NCI-H2196 (cell line): ENCODE data around the gene CACNA2D1.

ENCODE experiments used
- DNase-seq: peaks from one replicate; lab custom pipeline; 2025; ENCODE audit not compliant: unreplicated experiment; lab: John Stamatoyannopoulos, UW

CACNA2D1 gene

GRCh38 chr7:82010416-82010815 is 433.2 kb downstream of the CACNA2D1 start:
- no peak for DNase-seq

DNA sequence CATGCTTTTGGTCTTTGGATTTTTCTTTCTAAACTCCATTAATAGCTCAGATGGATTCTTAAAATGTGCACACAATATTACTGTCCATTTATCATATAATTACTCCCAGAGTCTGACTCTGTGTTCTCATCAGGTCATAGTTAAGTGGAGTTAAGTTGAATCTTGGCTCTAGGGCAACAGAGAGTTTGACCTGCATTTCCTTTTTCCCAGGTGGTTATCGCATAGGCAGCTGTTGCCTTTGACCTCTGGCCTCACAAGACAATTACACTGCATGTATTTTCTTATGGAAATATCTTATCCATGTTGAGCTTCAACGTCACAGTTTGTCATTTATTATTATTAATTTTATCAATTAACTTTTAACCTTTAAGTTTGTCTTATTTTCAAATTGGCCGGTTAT is 436.3 kb downstream of the CACNA2D1 start:
- DNase-seq: no peak

DNA sequence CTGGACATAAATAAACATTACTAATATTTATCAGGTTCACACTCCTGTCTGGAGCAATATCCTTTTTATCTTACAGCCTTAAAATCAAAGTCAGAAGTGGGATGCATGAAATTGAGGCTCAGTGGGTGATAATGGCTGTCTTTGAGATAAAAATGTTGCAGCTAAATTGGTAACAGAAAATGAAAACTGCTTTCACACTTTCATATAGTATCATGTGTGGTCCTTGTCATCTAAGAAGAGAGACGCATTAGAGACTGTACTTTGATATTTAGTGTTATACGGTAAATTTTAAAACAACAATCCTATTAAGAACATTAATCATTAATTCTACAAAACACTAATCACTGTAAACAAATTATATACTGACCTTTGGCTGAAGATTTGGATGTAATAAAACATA is 438.5 kb downstream of the CACNA2D1 start:
- no peak for DNase-seq

GRCh38 chr7:81993186-81993585 is 450.4 kb downstream of the CACNA2D1 start:
- no peak for DNase-seq

DNA sequence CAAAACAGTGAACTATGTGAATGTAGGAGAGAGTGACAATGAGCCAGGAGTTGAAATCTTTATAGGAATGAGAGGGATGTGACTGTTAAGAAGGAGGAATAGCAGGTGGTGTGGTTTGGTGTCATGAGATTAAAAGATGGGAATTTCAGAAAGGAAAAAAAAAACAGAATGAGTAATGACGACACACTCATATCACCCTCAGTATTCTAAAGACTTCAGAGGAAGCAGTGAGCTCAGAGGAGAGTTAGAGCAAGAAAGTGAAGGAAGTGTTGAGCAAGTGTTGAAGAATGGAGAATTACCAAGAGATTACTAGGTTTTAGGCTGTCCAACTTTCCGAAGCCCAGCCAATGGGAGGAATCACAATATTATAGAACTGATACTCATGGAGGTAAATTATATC is 453.2 kb downstream of the CACNA2D1 start:
- no peak for DNase-seq

- DNase-seq: no peak
Measured at GRCh38 chr7:81986723-81987470, 456.7 kb downstream of the CACNA2D1 start.

DNA sequence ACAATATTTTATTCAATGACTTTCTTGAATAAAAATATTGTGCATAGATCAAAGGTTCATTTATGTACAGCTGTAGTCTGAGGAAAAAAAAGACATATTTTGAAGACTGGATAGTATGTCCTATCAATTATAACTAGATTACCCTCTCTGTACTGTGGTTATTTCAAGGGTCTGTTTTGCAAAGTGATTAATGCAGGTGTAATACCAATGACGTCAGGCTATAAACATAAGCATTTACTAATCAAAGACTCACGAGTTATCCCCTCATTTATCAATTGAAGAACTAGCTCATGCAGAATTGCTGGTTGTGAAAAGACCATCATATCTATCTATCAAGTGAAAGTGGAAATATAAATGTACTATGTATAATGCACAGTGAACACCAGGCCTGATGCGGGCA is 460.2 kb downstream of the CACNA2D1 start:
- DNase-seq: no peak

- no peak for DNase-seq
Measured at GRCh38 chr7:81973117-81973516, 470.5 kb downstream of the CACNA2D1 start.

DNA sequence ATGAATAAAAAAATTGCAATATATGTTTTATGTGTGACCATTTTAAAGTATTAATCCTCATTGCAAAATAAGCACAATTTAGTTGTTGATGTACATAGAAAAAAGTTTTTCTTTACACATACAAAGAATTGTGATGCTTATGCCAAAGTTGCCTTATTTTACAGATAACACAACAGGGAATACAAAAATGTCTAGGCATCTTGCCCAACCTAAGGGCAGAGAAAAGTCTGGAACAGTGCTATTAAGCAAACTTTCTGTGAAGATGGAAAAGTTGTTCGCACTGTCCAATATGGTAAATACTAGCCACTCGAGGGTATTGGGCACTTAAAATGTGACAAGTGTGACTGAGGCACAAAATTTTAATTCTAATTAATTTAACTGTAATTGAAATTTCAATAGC is 483.6 kb downstream of the CACNA2D1 start:
- DNase-seq: no peak

- no peak for DNase-seq
Measured at GRCh38 chr7:81957517-81957916, 486.1 kb downstream of the CACNA2D1 start.

DNA sequence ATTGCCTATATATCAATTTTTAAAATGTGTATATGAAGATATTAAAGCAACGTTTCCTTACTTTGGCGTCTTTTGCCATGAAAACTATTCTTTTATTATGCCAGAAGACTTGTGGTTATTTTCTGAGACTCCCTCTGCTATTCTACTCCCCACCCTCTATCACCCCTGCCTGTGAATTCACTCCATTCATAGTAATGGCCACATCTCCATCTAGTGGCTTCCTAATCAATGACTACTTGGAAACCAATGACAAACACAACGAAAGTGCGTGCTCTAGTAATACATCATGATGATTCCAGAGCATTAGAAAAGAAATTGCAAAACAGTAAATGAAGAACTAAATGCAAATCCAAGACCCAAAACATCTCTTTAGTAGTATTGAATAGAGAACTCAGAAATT is 487.1 kb downstream of the CACNA2D1 start:
- no peak for DNase-seq

GRCh38 chr7:81949306-81949705 is 494.3 kb downstream of the CACNA2D1 start:
- no peak for DNase-seq

- no peak for DNase-seq
Measured at GRCh38 chr7:81944058-81944457, 499.5 kb downstream of the CACNA2D1 start.

DNA sequence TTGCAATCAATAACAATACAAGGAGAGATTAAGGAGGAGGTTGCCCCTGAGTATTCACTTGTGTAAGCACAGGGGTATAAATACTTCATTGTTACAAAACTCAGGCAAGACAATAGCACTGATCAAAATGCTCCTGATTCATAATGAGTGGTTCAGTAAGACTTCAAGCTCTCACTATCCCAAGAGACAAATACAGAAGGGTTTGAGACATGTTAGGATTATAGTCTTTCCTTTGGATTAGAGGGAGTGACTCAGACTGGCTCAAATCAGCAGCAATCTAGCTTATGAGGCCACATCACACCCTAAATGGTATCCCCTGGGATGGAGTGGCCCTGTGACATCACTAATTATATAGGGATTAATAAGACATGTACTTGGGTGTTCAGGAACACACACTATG is 506.5 kb downstream of the CACNA2D1 start:
- DNase-seq: no peak

GRCh38 chr7:81934596-81935301 is 508.8 kb downstream of the CACNA2D1 start:
- DNase-seq: no peak

DNA sequence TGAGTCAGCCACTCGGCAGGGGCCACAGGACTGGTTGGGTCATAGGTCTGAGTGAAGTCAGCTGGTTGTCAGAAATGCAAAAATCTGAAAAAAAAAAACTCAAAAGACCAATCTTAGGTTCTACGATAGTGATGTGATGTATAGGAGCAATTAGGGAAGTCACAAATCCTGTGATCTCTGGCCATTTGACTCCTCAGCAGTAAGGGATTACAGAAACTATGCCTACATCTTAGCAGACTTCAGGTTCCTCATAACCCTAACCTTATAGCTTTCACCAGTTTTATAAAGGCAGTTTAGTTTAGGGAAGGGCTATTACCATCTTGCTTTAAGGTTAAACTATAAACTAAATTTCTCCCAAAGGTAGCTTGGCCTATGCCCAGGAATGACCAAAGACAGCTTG is 510.6 kb downstream of the CACNA2D1 start:
- DNase-seq: no peak

- DNase-seq: no peak
Measured at GRCh38 chr7:81929386-81929785, 514.2 kb downstream of the CACNA2D1 start.

DNA sequence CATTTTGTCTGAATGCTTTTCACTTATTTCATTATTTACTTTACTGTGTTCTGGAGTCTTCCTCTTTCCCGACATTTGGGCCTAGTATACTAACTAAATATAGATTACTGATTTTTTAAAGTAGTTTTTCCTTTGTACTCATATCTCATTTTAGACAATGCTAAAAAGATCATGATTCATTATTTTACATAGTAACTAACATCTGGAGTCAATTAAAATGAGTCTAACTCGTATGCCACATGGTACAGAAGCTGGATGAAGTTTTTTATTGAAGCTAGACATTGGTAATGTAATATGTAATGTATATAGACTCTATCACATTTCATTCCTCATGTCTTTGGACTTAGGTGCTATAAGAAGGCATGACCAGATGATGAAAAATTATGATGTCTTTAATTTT is 517.4 kb downstream of the CACNA2D1 start:
- DNase-seq: no peak

- DNase-seq: no peak
Measured at GRCh38 chr7:81925530-81925929, 518.0 kb downstream of the CACNA2D1 start.

DNA sequence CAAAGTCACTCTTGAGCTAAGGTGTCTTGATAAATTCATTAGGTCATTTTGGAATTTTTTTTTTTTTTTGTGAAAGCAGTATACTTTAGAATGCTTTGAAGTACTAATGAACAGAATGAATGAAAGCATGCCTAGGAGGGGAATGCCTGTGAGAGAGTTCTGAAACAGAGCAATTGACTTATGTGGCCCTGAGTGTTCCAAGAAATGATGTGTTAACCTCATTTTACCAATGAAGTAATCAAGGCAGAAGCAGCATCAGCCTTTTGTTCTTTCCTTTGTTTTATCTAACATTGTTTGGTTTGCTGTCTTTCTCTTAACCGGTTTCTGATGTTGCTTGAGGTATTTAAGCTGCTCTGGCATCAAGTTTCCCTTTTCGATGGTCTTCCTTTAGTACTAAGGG is 519.1 kb downstream of the CACNA2D1 start:
- DNase-seq: no peak

- DNase-seq: no peak
Measured at GRCh38 chr7:81919494-81919893, 524.1 kb downstream of the CACNA2D1 start.

DNA sequence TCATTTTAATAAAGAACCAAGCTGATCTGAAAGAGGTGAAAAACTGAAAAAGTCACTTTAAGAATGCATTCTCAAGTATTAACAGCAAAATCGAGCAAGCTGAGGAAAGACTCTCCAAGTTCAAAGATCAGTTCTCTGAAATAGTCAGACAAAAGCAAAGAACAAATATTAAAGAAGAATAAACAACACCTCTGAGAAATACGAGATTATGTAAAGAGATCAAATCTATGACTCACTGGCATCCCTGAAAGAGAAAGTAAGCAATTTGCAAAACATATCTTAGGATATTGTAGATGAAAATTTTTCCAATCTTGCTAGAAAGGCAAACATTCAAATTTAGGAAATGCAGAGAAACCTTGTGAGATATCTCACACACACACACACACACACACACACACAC is 535.4 kb downstream of the CACNA2D1 start:
- DNase-seq: no peak

- DNase-seq: no peak
Measured at GRCh38 chr7:81903115-81903514, 540.5 kb downstream of the CACNA2D1 start.
